COR-L47 (cell line): ENCODE data around the gene RBM38.
A peak's percentile ranks its signal among the peaks of the same experiment; 100 is the strongest.
"Not testable (repeated sequence)": the region's sequence is repeated elsewhere in the genome, so short reads cannot be mapped to it uniquely, and the experiment has no call there.

Source experiments
- DNase-seq: peaks from one replicate; lab custom pipeline; 2025; lab: John Stamatoyannopoulos, UW

RBM38 gene

GRCh38 chr20:57419479-57419878, 28.3 kb downstream of the RBM38 start:
- not testable (repeated sequence) for DNase-seq

GRCh38 chr20:57420571-57421252, 29.5 kb downstream of the RBM38 start:
- DNase-seq = no peak

GRCh38 chr20:57421253-57422220, 30.3 kb downstream of the RBM38 start:
- no peak for DNase-seq

- no peak for DNase-seq
Measured at GRCh38 chr20:57422254-57422653, 31.1 kb downstream of the RBM38 start.

GRCh38 chr20:57425150-57426013, 34.2 kb downstream of the RBM38 start:
- DNase-seq = peak; percentile 28

GRCh38 chr20:57426271-57426689, 35.1 kb downstream of the RBM38 start:
- no peak for DNase-seq

- no peak for DNase-seq
Measured at GRCh38 chr20:57426831-57427230, 35.6 kb downstream of the RBM38 start.

- no peak for DNase-seq
Measured at GRCh38 chr20:57428324-57429158, 37.3 kb downstream of the RBM38 start.

GRCh38 chr20:57429159-57429496, 37.9 kb downstream of the RBM38 start:
- no peak for DNase-seq

- DNase-seq = no peak
Measured at GRCh38 chr20:57429580-57430200, 38.5 kb downstream of the RBM38 start.

GRCh38 chr20:57430201-57430596, 39.0 kb downstream of the RBM38 start:
- not testable (repeated sequence) for DNase-seq

GRCh38 chr20:57431539-57431835, 40.3 kb downstream of the RBM38 start:
- DNase-seq = no peak

GRCh38 chr20:57432480-57432861, 41.3 kb downstream of the RBM38 start:
- no peak for DNase-seq

- no peak for DNase-seq
Measured at GRCh38 chr20:57432862-57433491, 41.8 kb downstream of the RBM38 start.

- no peak for DNase-seq
Measured at GRCh38 chr20:57433657-57434389, 42.6 kb downstream of the RBM38 start.

GRCh38 chr20:57434390-57434700, 43.1 kb downstream of the RBM38 start:
- DNase-seq = no peak

- DNase-seq = no peak
Measured at GRCh38 chr20:57435105-57435497, 43.9 kb downstream of the RBM38 start.

- peak; percentile 96 for DNase-seq
Measured at GRCh38 chr20:57435498-57436222, 44.5 kb downstream of the RBM38 start.

GRCh38 chr20:57436223-57436545, 45.0 kb downstream of the RBM38 start:
- no peak for DNase-seq

- no peak for DNase-seq
Measured at GRCh38 chr20:57437267-57437666, 46.1 kb downstream of the RBM38 start.
